Hindlimb muscle (tissue), 1 donor: Measurements from ENCODE around the gene GPX6. TPM values are rescaled to one million over a fixed set of nuclear protein-coding genes. Genes with fewer than 3 reads are reported as not detected.
"Not testable (repeated sequence)": the region's sequence is repeated elsewhere in the genome, so short reads cannot be mapped to it uniquely, and the experiment has no call there.

Experiments used
- DNase-seq: peaks from one replicate; pipeline ENCODE4 v3.0.0-alpha.2; 2013
- polyA plus RNA-seq: library from polyadenylated mRNA; unstranded; fragments of 120-200 nt; gene quantifications from one replicate; pipeline ENCODE4 v1.2.1, GENCODE V29; 2013; ENCODE audit not compliant: insufficient read length

The GPX6 gene
- polyA plus RNA-seq, 1 donor: not detected

DNA sequence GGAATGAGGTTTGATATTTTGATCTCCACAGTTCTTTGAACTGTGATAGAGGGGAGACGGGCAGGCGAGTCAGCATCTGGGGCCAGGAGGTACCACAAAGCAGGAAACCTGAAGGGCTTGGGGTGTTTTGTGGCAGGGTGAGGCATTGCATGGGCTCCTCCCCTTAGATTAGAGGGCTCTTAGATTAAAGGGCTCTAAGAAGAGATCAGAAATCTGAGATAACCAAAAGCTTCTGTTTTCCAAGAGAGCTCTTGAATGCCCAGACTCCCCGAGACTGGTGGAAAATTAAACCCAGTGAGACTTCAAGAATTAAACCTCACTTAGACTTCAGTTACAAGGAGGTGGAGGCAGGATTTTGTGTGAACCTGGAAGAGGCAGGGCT lies 7.6 kb upstream of the GPX6 start:
- no peak for DNase-seq

GRCh38 chr6:28522594-28523240 lies 7.1 kb upstream of the GPX6 start:
- DNase-seq: no peak

- DNase-seq: no peak
Observed at GRCh38 chr6:28517964-28518363, 2.4 kb upstream of the GPX6 start.

GRCh38 chr6:28512387-28512786 lies 3.2 kb downstream of the GPX6 start:
- DNase-seq: not testable (repeated sequence)

- no peak for DNase-seq
Observed at GRCh38 chr6:28511628-28512300, 3.8 kb downstream of the GPX6 start.

GRCh38 chr6:28506807-28507475 lies 8.7 kb downstream of the GPX6 start:
- no peak for DNase-seq

DNA sequence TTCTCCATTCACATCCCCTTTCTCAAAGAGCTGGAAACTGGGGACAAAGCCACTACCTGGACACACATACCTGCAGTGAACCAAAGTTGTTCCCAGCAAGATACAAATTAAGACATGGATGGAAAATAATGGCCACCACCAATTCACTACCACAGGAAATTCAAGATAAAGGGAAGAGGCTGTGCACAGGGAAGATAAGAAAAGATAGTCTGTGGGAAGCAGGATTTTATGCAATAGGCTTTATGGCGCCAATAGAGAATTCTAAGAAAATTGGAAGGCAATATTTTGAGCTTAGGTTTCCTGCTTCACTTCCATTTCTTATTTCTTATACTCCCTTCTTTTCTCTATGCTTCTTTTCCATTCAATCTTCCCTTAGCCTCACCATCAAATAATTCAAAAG lies 9.9 kb downstream of the GPX6 start:
- DNase-seq: no peak

DNA sequence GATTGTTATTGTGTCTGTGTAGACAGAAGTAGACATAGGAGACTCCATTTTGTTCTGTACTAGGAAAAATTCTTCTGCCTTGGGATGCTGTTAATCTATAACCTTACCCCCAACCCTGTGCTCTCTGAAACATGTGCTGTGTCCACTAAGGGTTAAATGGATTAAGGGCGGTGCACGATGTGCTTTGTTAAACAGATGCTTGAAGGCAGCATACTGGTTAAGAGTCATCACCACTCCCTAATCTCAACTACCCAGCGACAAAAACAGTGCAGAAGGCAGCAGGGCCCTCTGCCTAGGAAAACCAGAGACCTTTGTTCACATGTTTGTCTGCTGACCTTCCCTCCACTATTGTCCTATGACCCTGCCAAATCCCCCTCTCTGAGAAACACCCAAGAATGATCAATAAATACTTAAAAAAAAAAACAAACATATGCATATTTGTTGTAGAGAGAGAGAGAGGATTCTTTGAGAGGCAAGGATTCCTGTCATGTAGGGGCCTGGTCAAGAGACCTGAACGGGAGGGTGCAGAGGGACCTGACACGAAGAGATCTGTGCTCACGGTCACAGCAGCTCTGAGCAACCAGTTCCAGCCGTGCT lies 12.8 kb downstream of the GPX6 start:
- not testable (repeated sequence) for DNase-seq

DNA sequence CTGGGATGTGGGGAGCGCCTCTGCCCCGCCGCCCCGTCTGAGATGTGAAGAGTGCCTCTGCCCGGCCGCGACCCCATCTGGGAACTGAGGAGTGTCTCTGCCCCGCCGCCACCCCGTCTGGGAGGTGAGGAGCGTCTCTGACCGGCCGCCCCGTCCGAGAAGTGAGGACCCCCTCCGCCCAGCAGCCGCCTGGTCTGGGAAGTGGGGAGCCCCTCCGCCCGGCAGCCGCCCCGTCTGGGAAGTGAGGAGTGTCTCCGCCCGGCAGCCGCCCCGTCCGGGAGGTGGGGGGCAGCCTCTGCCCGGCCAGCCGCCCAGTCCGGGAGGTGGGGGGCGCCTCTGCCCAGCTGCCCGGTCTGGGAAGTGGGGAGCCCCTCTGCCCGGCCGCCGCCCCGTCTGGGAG lies 13.5 kb downstream of the GPX6 start:
- DNase-seq: not testable (repeated sequence)

DNA sequence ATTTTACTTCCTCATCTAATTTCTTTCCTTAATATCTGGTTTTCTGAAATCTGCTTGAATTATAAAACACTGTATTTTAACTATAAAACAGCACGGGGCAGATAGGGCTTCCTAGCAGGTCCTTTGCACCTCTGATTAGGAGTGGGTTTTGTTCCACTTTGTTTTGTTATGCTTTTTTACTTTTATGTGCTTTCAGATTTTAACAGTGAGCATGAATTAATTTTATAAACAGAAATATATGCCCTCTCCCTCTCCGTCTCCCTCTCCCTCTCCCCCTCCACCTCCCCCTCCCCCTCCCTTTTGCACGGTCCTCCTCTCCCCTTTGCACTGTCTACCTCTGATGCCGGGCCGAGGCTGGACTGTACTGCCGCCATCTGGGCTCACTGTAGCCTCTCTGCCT lies 14.3 kb downstream of the GPX6 start:
- DNase-seq: no peak

GRCh38 chr6:28497893-28498292 lies 17.7 kb downstream of the GPX6 start:
- no peak for DNase-seq

DNA sequence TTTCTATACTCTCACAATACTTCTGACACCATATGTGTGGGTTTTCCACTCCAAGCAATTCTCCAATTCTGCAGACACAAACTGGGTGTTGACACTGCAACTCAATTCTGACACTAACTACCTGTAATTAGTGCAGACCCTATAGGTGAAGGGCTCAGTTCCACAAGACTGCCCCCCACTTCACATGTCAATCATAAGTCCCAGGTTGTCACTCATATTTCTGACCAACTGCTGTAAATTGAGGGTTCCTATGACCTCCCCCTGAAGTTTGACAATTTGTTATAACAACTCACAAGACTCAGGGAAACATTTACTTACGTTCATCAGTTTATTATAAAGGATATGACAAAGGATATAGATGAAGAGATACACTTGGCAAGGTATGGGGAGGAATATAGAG lies 18.3 kb downstream of the GPX6 start:
- no peak for DNase-seq

DNA sequence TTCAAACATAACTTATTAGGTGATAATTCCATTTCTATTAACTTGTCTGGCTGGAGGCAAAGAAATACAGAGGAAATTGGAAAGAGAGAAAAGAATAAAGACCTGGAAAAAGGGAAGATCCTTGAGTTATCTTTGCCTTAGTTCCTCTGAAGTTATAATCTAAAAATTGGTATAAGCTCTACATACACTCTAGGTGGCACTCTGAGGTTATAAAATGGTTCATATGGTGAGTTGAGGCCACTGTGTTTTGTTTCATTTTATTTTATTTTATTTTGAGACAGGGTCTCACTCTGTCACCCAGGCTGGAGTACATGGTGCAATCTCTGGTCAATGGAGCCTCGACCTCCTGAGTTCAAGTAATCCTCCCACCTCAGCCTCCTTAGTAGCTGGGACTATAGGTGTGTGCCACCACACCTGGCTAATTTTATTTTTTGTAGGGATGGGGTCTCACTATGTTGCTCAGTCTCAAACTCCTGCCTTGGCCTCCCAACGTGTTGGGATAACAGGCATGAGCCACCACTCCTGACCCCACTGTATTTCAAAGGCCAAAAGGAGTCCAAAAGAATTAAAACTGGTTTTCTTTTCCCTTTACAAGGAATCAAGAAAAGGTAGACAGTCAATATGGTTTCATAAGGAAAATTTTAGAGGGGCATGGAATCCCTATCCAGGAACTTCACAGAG lies 19.4 kb downstream of the GPX6 start:
- DNase-seq: no peak

GRCh38 chr6:28491984-28492317 lies 23.6 kb downstream of the GPX6 start:
- no peak for DNase-seq

DNA sequence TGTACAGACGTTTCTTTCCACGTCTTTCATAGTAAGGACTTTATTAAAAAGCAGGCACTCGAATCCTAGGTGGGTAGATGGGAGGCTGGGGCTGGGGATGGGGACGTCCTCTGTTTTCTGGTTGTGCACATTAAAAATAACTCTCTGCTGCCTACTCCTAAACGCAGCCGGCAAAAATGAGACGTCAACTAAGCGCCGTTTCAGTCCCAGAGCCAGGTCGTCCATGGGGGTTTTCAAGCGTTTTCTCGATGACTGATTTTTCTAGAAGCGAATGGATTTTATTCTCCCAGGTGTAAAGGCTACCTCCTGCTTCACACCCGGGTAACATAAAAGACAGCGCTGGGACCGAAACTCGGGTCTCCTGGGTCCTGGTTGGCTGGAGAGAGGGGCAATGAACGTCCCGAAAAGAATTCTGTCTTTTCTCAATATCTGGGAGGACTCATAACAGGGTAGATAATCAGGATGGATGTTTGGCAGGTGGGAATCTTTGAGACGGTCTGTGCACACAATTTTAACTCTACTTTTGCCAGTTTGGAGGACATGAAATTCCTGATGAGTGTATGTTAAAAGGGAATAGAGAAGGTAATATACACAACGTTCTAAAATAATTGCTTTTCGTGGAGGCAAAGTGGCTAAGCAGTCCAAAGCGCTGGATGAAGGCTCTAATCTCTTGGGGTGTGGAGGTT lies 25.2 kb downstream of the GPX6 start:
- DNase-seq: no peak

DNA sequence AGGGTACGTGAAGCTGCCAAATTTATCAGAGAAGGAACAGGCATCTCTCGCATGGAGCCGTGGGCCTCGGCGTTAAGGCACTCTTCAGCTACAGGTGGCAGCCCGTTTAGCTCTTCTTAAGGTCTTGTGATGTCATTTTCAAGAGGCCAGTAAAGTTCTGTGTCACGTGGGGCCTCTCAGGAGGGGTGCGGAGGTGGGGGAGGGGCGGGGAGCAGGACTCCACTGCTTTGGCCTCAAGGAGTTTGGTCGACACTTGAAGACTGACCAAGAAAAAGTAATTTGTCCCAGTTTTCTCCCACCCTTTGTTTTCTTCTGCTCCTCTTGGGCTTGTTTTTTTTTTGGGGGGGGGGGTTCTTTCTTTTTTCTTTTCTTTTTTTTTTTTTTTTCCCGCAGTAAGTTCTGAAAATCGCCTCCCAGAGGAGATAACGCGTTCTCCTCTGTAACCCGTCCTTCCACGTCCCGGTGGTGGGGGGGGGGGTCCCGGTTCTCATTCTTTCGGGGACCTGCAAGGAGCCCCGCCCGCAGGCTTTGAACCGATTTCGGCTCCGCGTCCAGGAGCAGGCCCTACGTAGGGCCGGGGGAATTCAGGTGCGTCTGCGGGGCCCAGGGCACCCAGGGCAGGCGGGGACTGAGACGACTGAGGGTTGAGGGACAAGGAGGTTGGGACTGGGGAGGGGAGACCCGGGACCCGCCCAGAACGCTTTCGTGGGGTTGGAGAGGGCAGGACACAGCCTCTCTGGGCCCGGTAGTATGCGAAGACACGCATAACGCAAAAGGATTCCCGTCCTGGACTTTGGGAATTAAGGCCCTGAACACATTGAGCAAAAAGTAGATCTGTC lies 26.0 kb downstream of the GPX6 start:
- DNase-seq: peak; percentile 60

- peak; percentile 34 for DNase-seq
Observed at GRCh38 chr6:28488916-28489365, 26.7 kb downstream of the GPX6 start.

DNA sequence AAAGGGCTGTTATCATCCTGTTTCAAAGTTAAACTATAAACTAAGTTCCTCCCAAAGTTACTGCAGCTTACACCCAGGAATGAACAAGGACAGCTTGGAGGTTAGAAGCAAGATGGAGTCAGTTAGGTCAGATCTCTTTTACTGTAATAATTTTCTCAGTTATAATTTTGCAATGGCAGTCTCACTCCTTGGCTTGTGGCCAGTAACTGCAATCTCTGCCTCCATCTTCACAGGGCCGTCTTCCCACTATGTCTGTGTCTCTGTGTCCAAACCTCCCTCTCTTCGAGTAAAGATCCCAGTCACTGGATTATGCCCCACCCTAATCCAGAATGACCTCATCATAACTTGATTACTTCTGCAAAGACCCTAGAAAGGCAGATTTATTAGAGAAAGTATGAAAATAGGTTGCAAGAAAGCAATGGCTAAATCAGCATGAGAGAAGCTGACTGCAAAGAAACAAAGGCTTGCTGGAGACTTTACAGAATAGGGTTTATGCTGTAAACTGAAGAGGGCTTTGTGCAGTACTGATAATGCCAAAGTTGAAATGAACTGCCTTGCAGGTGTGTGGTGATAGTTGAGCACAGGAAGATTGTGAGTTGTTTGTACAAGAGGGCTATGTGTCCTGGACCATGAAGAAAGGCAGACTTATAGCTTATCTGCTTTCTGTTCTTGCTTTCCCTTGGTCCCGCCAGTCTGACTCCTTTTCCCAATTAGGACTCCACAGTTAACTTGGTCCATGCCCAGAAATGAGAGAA lies 28.4 kb downstream of the GPX6 start:
- DNase-seq: no peak

- no peak for DNase-seq
Observed at GRCh38 chr6:28486533-28486932, 29.1 kb downstream of the GPX6 start.

DNA sequence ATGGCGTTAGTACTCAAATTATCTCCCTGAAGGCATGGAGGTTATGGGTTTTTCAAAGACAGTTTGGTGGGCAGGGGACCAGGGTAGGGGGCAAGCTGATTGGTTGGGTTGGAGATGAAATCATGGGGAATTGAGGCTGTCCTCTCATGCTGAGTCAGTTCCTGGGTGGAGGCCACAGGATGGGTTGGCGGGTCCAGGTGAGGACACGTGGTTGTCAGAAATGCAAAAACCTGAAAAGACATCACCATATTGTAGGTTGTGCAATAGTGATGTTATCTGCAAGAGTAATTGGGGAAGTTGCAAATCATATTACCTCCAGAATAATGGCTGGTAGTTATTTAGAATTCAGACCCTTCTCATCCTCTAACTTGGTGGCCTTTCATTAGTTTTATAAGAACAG lies 30.1 kb downstream of the GPX6 start:
- DNase-seq: no peak
